ENCODE data around the gene DSCAM. TPM values are rescaled to one million over a fixed set of nuclear protein-coding genes. Genes with fewer than 3 reads are reported as not detected.

Gene DSCAM
- total RNA-seq, 3 donors from 2014 or later (not counting 1 experiment from before 2014, with no cell fraction given): not detected

DNA sequence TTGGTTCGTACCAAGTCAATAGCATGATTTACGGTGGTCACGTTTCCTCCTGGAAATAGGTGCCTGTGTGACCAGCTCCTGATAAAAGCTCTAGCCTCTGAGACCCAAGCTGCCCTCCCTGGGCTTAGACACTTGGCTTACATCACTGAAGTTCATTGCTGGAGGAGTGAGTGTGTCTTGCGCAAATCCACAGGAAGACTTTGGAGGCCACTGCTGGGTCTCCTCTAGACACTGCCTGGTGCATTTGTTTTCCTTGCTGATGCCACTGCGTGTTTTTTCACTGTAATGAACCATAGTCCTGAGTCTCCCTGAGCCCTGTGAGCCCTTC is 230.6 kb downstream of the DSCAM start:
- no peaks in the 10 kb centered on the region for H3K36me3 Mint-ChIP-seq
- peaks cover 7% of the 10 kb centered on the region for H3K9me3 ChIP-seq (ENCODE audit: control insufficient read depth, insufficient read depth, low read length)
- no peaks in the 10 kb centered on the region for H3K27me3 Mint-ChIP-seq (ENCODE audit: low read depth in 2 of 2)
- H3K36me3 ChIP-seq (ENCODE audit: control insufficient read depth, insufficient read depth, low read length): no peaks in the 10 kb centered on the region
- no peak for TF ChIP-seq CTCF (IDR thresholded peaks at IDR 0.05)
- no peak overlapping the region for H3K27ac Mint-ChIP-seq
- intact Hi-C loops (cut with micrococcal nuclease): no loop called here
- no peak overlapping the region for H3K27ac ChIP-seq (ENCODE audit: low read length)
- WGBS (ENCODE audit: insufficient coverage): 41% methylated on average over 5 of the region's 5 CpGs
- no peak for DNase-seq
- H3K4me3 ChIP-seq (ENCODE audit: low read length): no peak overlapping the region
- no peaks in the 10 kb centered on the region for H3K4me1 Mint-ChIP-seq
- ATAC-seq: no peak
- peaks cover 3 to 11% of the 10 kb centered on the region in 2 donors for H3K9me3 Mint-ChIP-seq
- H3K4me3 Mint-ChIP-seq: no peak overlapping the region
- no peaks in the 10 kb centered on the region for H3K27me3 ChIP-seq (ENCODE audit: control insufficient read depth, insufficient read depth, low read length)
- H3K4me1 ChIP-seq (ENCODE audit: control insufficient read depth, insufficient read depth, low read length): no peaks in the 10 kb centered on the region

DNA sequence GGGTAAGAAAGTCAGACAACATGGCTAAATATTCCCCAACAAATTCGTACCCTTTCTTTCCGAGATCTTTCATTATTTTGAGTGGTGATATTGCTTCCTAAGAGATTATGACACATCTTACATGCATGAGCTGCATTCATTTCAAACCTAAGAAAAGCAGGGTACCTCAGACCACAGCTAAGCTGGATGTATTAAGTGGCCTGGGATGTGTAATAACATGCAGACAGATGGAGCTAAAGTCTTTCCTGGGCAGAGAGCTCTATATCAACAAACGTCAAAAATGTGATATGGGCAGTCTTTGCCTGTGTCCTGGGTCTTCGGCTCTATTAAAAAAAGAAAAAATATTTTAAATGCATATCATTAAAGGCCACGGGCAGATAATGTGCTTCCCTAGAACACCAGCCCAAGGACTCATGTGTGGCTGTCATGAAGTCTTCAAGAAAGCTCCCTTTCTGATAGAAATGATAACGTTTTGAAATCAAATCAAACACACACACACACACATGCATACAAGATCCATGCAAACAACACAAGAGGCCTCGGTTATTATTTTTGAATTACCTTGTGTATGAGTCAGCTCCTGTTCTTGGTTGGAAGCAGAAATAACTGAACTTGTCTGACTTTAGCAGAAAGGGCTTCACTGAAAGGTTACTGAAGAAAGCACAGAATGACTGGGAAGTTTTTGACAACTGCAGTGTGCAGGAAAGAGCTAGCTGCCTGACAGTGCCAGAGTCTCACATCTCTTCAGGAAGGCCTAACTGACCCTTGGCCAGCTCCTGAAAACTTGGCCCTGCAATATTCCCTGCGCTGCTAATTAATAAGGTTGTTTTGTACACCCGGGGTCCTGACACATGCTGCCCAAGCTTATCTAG is 231.2 kb downstream of the DSCAM start:
- Histone ChIP-seq H3K9me3 (ENCODE audit: control insufficient read depth, insufficient read depth, low read length) (peaks cover 7% of the 10 kb centered on the region), H3K27me3 (ENCODE audit: control insufficient read depth, insufficient read depth, low read length) (no peaks in the 10 kb centered on the region), H3K36me3 (ENCODE audit: control insufficient read depth, insufficient read depth, low read length) (no peaks in the 10 kb centered on the region), H3K4me1 (ENCODE audit: control insufficient read depth, insufficient read depth, low read length) (no peaks in the 10 kb centered on the region), H3K27ac (ENCODE audit: low read length) (no peak overlapping the region), H3K4me3 (ENCODE audit: low read length) (no peak overlapping the region)
- no peak for DNase-seq
- no peak for ATAC-seq
- WGBS (ENCODE audit: insufficient coverage): 36% methylated on average over 5 of the region's 9 CpGs
- H3K4me3 Mint-ChIP-seq: no peak overlapping the region
- H3K27ac Mint-ChIP-seq: no peak overlapping the region
- no peaks in the 10 kb centered on the region for H3K4me1 Mint-ChIP-seq
- H3K36me3 Mint-ChIP-seq: no peaks in the 10 kb centered on the region
- H3K9me3 Mint-ChIP-seq: peaks cover 3 to 11% of the 10 kb centered on the region in 2 donors
- intact Hi-C loops (cut with micrococcal nuclease): no loop called here
- no peak for TF ChIP-seq CTCF (IDR thresholded peaks at IDR 0.05)
- no peaks in the 10 kb centered on the region for H3K27me3 Mint-ChIP-seq (ENCODE audit: low read depth in 2 of 2)

- Mint-ChIP-seq H3K9me3 (peaks cover 3 to 7% of the 10 kb centered on the region in 2 donors), H3K36me3 (no peaks in the 10 kb centered on the region), H3K27me3 (ENCODE audit: low read depth in 2 of 2) (no peaks in the 10 kb centered on the region), H3K4me1 (no peaks in the 10 kb centered on the region), H3K27ac (no peak overlapping the region), H3K4me3 (no peak overlapping the region)
- Histone ChIP-seq H3K27me3 (ENCODE audit: control insufficient read depth, insufficient read depth, low read length) (no peaks in the 10 kb centered on the region), H3K36me3 (ENCODE audit: control insufficient read depth, insufficient read depth, low read length) (no peaks in the 10 kb centered on the region), H3K27ac (ENCODE audit: low read length) (no peak overlapping the region), H3K4me3 (ENCODE audit: low read length) (no peak overlapping the region), H3K9me3 (ENCODE audit: control insufficient read depth, insufficient read depth, low read length) (peaks cover 11% of the 10 kb centered on the region), H3K4me1 (ENCODE audit: control insufficient read depth, insufficient read depth, low read length) (no peaks in the 10 kb centered on the region)
- DNase-seq: no peak
- ATAC-seq: no peak
- intact Hi-C loops (cut with micrococcal nuclease): no loop called here
- WGBS (ENCODE audit: insufficient coverage): 92% methylated on average over 4 of the region's 4 CpGs
- TF ChIP-seq CTCF (IDR thresholded peaks at IDR 0.05): no peak
Observed at GRCh38 chr21:40613546-40614030, 233.4 kb downstream of the DSCAM start.

Data from natural killer cell (primary cell).